Small intestine (tissue), 7 donors: ENCODE data around the gene CDKAL1. TPM values are rescaled to one million over a fixed set of nuclear protein-coding genes. Genes with fewer than 3 reads are reported as not detected.

Source experiments
- DNase-seq, 2 donors: peaks; one replicate each; pipeline versions ENCODE4 v3.0.0 to v3.0.0-alpha.2; 2013
- FAIRE-seq: peaks from 2 replicates; lab custom pipeline; 2012; peaks lifted over from hg19 to GRCh38; lab: Jason Lieb, UNC
- H3K27ac ChIP-seq, 3 donors: one replicate each; pipeline ENCODE4 v1.5.1; 2013; ENCODE audit warnings: low read length in 2 of 3, mild to moderate bottlenecking in 2 of 3, control low read depth in 1 of 3, inconsistent platforms in 1 of 3, low read depth in 1 of 3, moderate library complexity in 1 of 3
- H3K27me3 ChIP-seq, 3 donors: one replicate each; pipeline ENCODE4 v1.6.1; 2013; ENCODE audit warnings: low read length in 3 of 3, inconsistent platforms in 1 of 3; ENCODE audit not compliant: control insufficient read depth in 3 of 3, insufficient read depth in 3 of 3
- H3K36me3 ChIP-seq, 3 donors: one replicate each; pipeline ENCODE4 v1.6.1; 2013; ENCODE audit warnings: low read length in 3 of 3, inconsistent platforms in 1 of 3, low read depth in 1 of 3, mild to moderate bottlenecking in 1 of 3, moderate library complexity in 1 of 3; ENCODE audit not compliant: control insufficient read depth in 3 of 3, insufficient read depth in 2 of 3
- H3K4me1 ChIP-seq, 3 donors: one replicate each; pipeline ENCODE4 v1.6.1; 2013; ENCODE audit warnings: low read length in 2 of 3, inconsistent platforms in 1 of 3, low read depth in 1 of 3, mild to moderate bottlenecking in 1 of 3, moderate library complexity in 1 of 3; ENCODE audit not compliant: control insufficient read depth in 3 of 3, insufficient read depth in 2 of 3
- H3K4me3 ChIP-seq, 3 donors: one replicate each; pipeline ENCODE4 v1.5.1; 2013; ENCODE audit warnings: low read length in 3 of 3, control low read depth in 1 of 3, inconsistent platforms in 1 of 3, low read depth in 1 of 3, mild to moderate bottlenecking in 1 of 3, moderate library complexity in 1 of 3
- H3K9me3 ChIP-seq, 2 donors: one replicate each; pipeline ENCODE4 v1.6.1; 2013; ENCODE audit warnings: low read depth in 1 of 2, low read length in 1 of 2; ENCODE audit not compliant: control insufficient read depth in 2 of 2, insufficient read depth in 1 of 2
- WGBS, 3 donors: extraction: QIAGEN DNeasy Blood & Tissue Kit; methylation state at CpG; one replicate each; pipeline ENCODE4 v1.1.7; 2013; 5-methylcytosine and 5-hydroxymethylcytosine counted together
- polyA plus RNA-seq, 4 donors: library from polyadenylated mRNA; stranded (reverse) in 3 of 4; unstranded in 1 of 4; fragments of 200-250 nt in 3 of 4; fragments of 120-200 nt in 1 of 4; gene quantifications; one replicate each; pipeline versions ENCODE4 v1.2.1 to v1.2.3, GENCODE V29; 2013
- donor health status: healthy with polysubstance abuse.
- donor health status: control.
- donor health status: control.
- donor health status: Bipolar disorder and iron deficiency.
- donor health status: healthy.

The CDKAL1 gene
- polyA plus RNA-seq, 4 donors: 2.4 to 10.5 (median 4.1) TPM

DNA sequence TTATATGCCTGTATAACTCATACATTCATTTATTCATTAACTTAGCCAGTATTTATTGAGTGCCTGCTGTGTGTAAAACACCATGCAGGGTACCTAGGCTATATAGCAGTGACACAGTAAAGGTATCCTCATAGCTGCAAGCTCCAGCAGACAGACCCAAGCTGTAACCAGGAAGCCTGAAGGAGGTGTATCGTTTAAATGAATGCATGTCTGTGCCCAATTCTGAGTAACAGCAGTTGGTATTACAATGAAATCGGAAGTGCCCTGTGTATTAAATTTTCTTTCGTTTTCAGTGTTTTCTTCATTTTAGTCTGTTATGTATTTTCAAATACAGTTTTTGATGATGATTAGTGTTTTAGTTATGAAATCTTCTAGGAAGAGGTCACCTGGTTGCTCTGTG, 573.5 kb downstream of the CDKAL1 start:
- WGBS, 3 donors: 90 to 94% (median 93%) methylated on average over 3 of the region's 3 CpGs
- FAIRE-seq: no peak
- Histone ChIP-seq H3K9me3 (no peaks in the 10 kb centered on the region), H3K4me1 (peaks cover 0 to 5% (median 2%) of the 10 kb centered on the region in 3 donors), H3K27ac (no peak overlapping the region), H3K4me3 (no peak overlapping the region), H3K36me3 (no peaks in the 10 kb centered on the region), H3K27me3 (no peaks in the 10 kb centered on the region)
- no peak for DNase-seq

DNA sequence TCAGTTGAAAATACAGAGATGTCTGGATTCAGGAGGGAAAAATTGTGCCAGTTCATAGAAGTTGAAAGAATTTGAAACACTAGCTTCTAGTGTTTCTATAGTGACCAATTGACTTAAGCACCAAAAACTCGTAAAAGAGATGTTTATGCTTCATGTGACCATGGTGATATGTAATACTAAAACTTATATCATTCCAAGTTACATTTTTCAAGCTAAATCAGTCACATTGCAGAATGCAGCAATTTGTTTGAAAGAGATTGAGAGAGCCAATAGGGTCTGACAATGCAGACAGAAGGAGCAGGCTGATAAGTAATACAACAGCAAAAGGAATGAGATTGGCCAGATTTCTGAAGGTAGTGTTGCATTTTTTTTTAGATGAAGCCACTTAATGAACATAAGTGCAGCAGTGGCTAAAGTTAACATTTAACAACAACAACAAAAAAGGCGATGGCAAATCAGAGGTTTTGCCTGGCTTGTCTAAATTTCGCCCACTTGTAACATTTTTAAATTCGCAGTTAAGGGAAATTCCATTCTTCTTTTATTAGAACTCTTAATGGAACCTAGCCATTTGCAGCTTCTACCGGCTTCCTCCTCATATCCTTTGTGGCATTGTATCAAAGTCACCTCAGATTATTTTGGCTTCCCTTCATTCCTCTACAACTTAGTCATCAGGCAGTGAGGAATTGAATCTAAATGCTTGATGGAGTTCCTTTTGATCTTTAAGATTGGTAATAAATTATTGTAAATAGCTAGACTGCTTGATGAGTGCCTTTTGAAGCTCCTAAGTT, 575.3 kb downstream of the CDKAL1 start:
- no peak for FAIRE-seq

DNA sequence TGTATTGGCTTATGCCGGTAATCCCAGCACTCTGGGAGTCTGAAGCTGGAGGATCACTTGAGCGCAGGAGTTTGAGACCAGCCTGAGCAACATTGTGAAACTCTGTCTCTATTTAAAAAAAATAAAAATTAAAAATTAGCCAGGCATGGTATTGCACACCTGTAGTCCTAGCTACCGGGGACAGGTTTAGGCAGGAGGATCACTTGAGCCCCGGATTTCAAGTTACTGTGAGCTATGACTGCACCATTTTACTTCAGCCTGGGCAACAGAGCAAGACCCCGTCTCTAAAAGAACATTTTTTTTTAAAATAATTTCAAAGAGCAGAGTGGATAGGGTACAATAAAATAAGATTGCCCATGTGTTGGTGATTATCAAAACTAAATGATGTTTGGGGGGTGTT, 576.4 kb downstream of the CDKAL1 start:
- Histone ChIP-seq H3K4me1 (peaks cover 0 to 5% (median 2%) of the 10 kb centered on the region in 3 donors), H3K36me3 (no peaks in the 10 kb centered on the region), H3K27ac (no peak overlapping the region), H3K4me3 (no peak overlapping the region), H3K27me3 (no peaks in the 10 kb centered on the region), H3K9me3 (no peaks in the 10 kb centered on the region)
- no peak for FAIRE-seq
- 96 to 98% (median 97%) methylated on average over 5 of the region's 5 CpGs for WGBS, 3 donors
- DNase-seq: no peak

More for the DNA sequence above, 575.3 kb downstream of the CDKAL1 start:
- peaks cover 0 to 5% (median 2%) of the 10 kb centered on the region in 3 donors for H3K4me1 ChIP-seq
- H3K27ac ChIP-seq: no peak overlapping the region
- no peaks in the 10 kb centered on the region for H3K9me3 ChIP-seq
- DNase-seq: no peak
- H3K36me3 ChIP-seq: no peaks in the 10 kb centered on the region
- no peak overlapping the region for H3K4me3 ChIP-seq
- WGBS, 3 donors: 59 to 85% (median 74%) methylated on average over 5 of the region's 5 CpGs
- no peaks in the 10 kb centered on the region for H3K27me3 ChIP-seq

DNA sequence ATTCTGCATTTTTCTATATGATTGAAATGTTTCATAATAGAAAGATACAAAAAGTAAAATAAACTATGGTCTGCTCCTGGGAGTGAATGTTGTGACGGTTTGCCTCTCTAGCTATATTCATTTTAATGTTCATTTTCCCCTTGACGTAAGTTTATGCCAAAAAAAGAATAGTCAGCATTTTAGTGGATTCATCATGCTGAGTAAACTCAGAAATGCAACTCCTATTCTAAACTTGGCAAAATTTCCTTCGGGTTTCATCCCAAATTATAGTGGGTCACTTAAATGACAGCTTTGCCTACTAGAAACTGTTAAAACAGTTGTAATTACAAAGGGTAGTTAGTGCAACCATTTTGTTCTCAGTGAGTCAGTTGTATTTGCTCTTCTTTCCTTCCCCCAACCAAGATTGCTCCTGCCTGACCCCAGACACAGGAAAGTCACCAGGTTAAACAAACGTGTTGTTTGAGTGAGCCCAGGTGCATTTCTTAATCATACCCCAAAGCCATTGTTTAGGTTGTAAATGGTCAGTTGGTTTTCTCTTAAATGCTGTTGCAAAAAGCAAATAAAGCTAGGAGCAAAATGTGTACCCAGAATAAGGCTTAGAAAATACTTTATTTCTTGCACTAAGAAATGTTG, 577.0 kb downstream of the CDKAL1 start:
- FAIRE-seq: no peak
- Histone ChIP-seq H3K27ac (no peak overlapping the region), H3K27me3 (no peaks in the 10 kb centered on the region), H3K4me3 (no peak overlapping the region), H3K36me3 (no peaks in the 10 kb centered on the region), H3K4me1 (peaks cover 0 to 5% (median 2%) of the 10 kb centered on the region in 3 donors), H3K9me3 (no peaks in the 10 kb centered on the region)
- no peak for DNase-seq
- 59 to 69% (median 68%) methylated on average over 4 of the region's 4 CpGs for WGBS, 3 donors

GRCh38 chr6:21115111-21115510, 580.9 kb downstream of the CDKAL1 start:
- Histone ChIP-seq H3K27me3 (no peaks in the 10 kb centered on the region), H3K27ac (no peak overlapping the region), H3K9me3 (no peaks in the 10 kb centered on the region), H3K4me1 (peaks cover 0 to 5% (median 0%) of the 10 kb centered on the region in 3 donors), H3K4me3 (no peak overlapping the region), H3K36me3 (no peaks in the 10 kb centered on the region)
- DNase-seq (no peak), FAIRE-seq (no peak)
- WGBS, 3 donors: 61 to 83% (median 81%) methylated on average over 2 of the region's 2 CpGs

GRCh38 chr6:21116736-21117135, 582.5 kb downstream of the CDKAL1 start:
- DNase-seq (no peak), FAIRE-seq (no peak)
- no peak overlapping the region for H3K27ac ChIP-seq
- H3K4me1 ChIP-seq: no peaks in the 10 kb centered on the region
- H3K4me3 ChIP-seq: no peak overlapping the region
- no peaks in the 10 kb centered on the region for H3K9me3 ChIP-seq
- H3K36me3 ChIP-seq: no peaks in the 10 kb centered on the region
- H3K27me3 ChIP-seq: no peaks in the 10 kb centered on the region
- WGBS, 3 donors: 86 to 89% (median 88%) methylated on average over 3 of the region's 3 CpGs

GRCh38 chr6:21118216-21118780, 584.0 kb downstream of the CDKAL1 start:
- no peaks in the 10 kb centered on the region for H3K27me3 ChIP-seq
- no peaks in the 10 kb centered on the region for H3K4me1 ChIP-seq
- DNase-seq (no peak), FAIRE-seq (no peak)
- H3K27ac ChIP-seq: no peak overlapping the region
- H3K4me3 ChIP-seq: no peak overlapping the region
- WGBS, 3 donors: 92 to 100% (median 97%) methylated on average over 5 of the region's 5 CpGs
- H3K36me3 ChIP-seq: no peaks in the 10 kb centered on the region
- no peaks in the 10 kb centered on the region for H3K9me3 ChIP-seq

DNA sequence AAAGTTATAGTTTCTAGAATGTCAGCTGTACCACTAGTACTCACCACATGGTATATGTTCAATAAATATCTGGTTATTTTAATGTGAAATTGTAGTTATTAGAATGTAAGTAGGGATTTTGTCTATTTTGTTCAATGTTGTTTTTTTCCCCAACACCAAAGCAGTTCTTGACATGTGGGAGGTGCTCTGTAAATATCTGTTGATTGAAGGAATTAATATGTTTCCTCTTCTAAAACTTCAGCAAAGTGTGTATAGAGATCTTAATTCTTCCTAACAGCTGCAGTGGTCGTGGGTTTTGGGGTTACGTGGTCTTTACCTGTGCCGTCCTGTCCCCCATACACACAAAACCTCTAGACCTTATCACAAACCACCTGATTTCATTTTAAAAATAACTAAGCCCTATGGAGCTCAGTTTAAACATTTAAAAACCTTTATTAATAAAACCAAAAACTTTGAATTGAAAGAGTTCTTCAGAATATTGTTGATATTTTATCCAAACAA, 587.4 kb downstream of the CDKAL1 start:
- WGBS, 3 donors: 78 to 88% (median 85%) methylated on average over 3 of the region's 3 CpGs
- DNase-seq: no peak

More for the DNA sequence above, 587.4 kb downstream of the CDKAL1 start:
- no peak overlapping the region for H3K27ac ChIP-seq
- no peaks in the 10 kb centered on the region for H3K27me3 ChIP-seq
- peaks cover 0 to 7% (median 0%) of the 10 kb centered on the region in 3 donors for H3K4me1 ChIP-seq
- no peak for FAIRE-seq
- no peaks in the 10 kb centered on the region for H3K9me3 ChIP-seq
- H3K4me3 ChIP-seq: no peak overlapping the region
- H3K36me3 ChIP-seq: no peaks in the 10 kb centered on the region
